Hematopoietic multipotent progenitor cell treated with erythropoietin and hydrocortisone succinate and interleukin-3 and kit ligand, for 8 days (in vitro differentiated cells): Measurements from ENCODE around the gene OTUB2.

Experiments used
- DNase-seq: peaks from one replicate; pipeline ENCODE4 v3.0.0-alpha.2; 2015

OTUB2 gene

DNA sequence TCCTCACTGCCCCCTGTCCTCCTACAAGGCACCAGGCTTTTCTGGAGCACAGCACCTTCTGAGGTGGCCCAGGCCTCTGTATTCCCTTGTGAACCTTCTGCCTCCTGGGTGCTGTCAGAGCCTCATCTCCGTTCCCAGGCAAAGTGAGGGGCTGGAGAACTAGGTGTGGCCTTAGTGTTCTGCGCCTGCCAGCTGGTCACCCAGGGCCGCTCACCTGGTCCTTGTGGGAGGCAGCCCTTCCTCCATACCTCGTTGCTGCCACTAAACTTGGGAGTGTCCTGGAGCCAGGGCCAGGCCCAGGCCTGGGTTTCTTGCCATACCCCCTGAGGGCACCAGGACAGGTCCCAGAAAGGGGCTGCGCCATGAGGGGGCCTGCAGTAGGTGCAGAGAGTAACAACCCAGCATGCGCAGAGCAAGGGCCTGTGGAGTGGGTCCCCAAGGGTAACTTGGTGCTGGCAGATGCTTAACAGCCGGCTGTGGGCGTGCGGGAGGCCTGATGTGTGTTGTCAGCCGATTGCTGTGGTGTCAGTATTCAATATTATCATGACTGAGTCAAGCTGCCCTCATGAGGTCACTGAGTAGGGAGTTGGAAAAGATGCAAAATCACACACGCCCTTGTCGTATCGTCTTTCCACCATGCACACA, 17.1 kb downstream of the OTUB2 start:
- DNase-seq, result no peak

DNA sequence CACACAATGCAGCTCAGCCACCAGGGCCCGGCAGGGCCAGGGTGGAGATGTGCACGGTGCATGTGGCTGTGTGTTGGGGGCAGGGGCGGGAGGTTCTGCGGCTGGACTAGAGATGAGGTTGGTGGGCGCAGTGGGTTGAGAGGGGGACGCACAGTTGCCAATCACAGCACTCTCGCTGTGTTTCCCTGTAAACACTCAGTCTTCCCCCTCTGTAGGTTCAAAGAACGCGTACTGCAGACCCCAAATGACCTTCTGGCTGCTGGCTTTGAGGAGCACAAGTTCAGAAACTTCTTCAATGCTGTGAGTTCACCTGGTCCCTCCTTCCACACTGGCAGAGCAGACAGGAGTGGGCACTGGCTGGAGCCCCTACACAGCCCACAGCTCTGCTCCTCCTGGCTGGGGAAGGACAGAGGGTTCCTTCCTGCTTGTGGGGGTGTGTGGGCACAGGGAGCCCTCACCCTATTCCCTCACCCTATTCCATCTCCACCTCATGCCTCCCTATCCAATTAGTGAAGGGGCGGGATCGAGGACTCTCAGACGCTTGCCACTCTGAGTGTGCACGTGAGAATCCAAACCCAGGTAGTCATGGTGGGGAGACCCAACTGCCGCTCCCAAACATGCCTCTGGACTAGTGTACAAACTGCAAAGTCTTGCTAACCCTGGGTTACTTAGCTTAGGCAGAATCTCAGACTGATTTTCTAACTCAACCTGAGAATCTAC, 17.8 kb downstream of the OTUB2 start:
- no peak for DNase-seq

DNA sequence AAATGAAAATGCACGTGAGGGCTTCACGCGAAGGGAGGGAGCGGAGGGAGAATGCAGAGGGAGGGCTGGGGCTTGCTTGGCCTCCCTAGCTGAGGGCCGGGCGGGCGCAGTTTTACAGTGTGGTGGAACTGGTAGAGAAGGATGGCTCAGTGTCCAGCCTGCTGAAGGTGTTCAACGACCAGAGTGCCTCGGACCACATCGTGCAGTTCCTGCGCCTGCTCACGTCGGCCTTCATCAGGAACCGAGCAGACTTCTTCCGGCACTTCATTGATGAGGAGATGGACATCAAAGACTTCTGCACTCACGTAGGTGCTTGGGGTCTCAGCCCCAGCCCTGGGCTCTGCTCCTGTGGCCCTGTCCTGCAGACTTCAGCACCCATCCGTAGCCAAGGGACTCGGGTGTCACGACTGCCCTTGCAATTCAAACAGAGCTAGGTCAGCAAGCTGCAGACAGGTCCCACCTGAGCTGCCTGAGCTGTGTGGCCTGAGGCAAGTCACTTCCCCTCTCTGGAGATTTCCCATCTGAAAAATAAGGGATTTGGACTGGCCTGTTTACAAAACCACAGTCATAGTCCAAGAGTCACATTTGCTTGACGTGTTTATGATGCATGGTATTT, 18.4 kb downstream of the OTUB2 start:
- no peak for DNase-seq

DNA sequence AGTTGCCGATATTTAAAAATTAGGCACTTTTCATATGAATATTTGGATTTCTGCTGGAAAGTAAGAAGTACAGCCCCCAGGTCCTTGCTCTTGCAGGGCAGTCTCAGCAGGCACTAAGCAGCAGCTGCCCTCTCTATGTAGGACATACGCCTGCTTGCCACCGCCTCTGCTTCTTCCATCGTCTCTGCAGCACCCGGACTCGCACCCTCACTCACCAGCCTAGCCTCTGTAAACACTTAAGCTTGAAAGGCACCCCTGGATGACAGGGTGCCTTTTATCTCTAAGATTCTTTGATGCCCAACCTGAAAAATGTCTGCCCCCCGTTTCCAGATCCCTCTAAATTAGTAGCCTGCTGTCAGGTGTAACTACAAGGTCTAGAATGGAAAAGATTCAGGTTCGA, 19.0 kb downstream of the OTUB2 start:
- DNase-seq, result no peak

DNA sequence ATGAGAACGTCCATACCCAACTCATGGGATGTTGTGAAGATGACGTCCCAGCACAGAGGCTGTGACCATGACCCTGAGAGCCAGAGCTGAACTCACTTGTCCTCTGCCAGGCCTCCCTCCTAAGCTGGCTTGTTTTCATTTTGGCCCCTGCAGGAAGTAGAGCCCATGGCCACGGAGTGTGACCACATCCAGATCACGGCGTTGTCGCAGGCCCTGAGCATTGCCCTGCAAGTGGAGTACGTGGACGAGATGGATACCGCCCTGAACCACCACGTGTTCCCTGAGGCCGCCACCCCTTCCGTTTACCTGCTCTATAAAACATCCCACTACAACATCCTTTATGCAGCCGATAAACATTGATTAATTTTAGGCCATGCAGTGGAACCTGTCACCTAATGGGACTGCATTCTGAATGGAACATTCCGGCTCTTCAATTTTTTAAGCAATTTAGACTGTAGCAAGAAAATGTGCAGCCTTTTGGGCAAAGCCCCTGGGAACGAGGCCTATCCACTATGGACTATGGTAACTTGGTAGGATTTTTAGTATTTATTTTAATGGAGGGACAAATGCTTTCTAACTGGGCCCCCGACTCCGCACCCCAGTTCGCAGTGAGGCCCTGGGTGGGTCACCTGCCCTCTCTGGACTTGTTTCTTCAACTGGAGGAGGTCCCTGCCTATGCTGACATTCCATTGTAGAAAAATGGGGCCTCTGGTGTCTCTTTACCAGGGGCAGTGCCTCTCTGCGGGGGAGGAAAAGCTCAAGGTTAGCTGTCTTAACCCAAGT, 19.6 kb downstream of the OTUB2 start:
- no peak for DNase-seq

GRCh38 chr14:94046696-94047250, 20.6 kb downstream of the OTUB2 start:
- DNase-seq, result no peak

DNA sequence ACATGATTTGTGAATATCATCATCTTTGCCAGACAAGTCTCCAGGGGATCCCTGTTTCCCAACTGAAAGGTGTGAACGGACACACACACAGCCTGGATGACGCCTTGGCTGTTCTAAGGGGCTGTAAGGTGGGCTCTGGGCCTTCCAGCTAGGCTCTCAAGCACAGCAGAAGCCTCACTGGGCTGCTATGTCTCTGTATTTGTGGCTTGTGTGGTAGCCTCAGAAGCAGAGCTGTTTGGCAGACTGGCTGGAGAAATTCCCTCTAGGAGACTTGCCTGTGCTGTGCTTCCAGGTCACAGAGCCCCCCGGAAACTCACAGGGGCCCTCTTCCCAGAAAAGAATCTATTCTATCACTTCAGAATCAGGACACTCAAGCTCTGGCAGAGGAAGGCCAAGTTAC, 21.4 kb downstream of the OTUB2 start:
- DNase-seq, result no peak

DNA sequence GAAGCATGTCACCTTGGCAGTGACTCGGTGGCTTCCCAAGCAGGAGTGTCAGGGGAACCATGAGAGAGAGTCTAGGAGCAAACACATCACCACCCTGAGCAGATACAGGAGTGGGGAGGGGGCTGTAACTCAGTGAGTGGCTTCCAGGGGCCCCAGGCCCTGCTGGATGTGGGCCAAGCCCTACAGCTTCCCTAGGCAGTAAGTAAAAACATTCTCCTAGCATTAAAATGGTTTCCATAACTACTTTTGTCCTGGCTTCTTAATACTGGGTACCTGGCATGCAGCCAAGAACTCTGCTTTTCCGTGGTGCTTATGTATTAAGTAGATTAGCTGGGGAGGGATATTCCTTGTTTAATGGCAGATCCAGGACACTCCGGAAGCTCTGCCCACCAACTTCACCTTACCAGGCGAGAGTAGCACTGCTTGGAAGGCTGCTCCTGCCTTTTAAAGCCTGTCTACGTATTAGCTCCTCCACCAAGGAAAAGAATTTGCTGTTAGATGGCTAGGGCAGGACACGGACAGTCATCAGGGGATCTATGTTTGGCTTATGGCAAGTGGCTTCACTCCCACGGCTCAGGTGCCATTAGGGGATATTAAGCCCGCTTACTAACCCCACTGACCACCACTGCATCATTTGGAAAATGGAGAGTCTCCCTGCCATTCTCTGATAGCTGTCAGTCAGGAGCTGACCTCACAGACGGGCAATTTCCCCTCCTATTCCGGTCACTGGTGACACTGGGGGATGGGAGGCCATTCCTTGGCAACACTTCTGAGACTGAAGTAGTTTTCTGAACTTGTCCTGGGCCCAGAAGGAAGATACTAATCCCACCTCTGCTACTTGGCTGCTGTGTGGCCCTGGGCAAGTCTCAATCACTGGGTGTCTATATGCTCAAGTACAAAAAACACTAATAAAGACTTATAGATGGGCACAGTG, 22.8 kb downstream of the OTUB2 start:
- no peak for DNase-seq

- DNase-seq, result no peak
Observed at GRCh38 chr14:94049625-94050023, 23.5 kb downstream of the OTUB2 start.

GRCh38 chr14:94050231-94050880, 24.2 kb downstream of the OTUB2 start:
- DNase-seq, result no peak

DNA sequence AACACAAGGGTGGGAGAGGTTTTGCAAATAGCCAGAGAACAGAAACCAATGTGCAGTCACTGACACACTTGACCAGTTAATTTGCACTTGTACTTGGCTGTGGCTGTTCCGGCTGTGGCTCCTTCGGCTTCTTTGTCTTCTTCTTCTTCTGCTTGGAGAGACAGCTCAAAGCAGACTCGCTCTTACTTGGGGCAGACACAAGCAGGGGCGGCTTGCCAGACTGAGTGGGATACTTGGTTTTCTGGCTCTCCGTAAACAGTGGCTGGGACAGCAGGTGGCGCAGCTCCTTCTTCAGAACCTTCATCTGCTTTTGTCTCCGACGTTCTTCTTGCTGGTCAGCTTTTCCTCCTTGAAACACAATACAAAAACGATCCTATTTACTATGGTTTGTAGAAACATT, 25.0 kb downstream of the OTUB2 start:
- DNase-seq, result peak; percentile 33

DNA sequence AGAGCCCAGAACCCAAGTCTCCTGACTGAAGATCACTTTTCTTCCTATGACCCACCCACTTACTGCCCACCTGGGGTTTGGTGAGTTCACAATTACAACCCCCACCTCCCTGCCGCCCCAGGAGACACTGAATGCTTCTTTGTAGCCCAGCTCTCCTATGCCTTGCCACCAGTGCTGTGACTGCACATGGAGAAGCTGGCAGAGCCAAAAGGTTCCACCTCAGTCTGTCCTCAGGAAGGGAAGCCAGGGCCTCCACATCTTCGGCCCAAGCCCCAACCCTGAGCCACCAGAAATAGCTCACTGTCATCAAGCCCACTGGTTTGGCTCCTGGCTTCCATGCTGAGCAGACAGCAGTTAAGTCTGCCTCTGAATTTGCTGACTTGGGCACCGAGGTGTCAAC, 25.6 kb downstream of the OTUB2 start:
- DNase-seq, result no peak

DNA sequence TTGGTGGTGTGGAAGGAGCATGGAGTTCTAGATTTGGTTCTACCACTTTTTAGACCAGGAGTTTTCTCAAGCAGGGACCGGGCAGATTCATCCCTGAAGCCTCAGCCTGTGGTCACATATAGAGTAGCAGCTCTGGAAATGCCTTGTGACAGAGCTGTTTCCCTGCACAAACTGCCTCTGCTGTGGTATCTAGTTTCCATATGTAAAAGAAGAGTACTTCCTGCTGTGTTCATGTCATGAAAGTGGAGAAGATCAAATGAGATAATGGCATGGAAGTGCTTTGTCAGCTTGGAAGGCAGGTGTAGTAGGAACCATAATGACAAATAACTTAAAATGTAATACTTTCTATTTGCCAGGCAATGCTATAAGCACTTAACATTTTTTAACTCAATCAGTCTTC, 26.1 kb downstream of the OTUB2 start:
- DNase-seq, result no peak

GRCh38 chr14:94052662-94053061, 26.5 kb downstream of the OTUB2 start:
- no peak for DNase-seq

DNA sequence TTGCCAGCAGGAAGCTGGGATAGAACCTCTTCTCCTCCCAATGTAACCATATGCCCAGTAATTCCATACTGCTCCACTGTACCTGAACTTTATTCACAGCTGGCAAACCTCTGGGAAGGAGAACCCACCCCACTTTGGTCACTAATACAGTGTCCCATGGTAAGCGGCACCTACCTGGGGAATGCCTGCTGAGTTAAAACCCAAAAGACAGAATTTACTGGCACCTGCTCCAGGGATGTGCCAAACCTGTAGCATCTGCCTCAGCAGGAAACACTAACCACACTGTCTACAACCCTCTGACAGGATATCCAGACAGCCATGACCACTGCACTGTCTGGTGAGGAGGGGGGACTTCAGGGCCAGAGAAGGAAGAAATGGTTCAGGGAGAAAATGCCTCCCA, 28.3 kb downstream of the OTUB2 start:
- DNase-seq, result no peak

DNA sequence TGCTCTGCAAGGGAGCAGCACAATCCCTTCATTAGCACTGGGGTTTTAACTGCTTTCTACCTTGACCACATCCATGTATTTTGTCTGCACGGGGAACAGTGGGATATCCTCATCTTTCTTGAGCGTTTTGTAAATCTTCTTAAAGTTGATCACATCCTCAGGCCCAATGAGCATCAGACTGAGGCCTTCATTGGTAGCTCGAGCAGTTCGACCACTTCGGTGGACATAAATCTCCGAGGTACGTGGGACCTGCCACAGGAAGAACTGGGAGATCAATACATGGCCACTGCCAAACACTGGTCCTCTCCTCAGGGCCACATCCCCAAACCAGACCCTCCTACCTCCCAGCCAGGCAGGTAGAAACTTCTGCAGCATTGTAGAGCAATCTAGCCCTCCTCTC, 28.8 kb downstream of the OTUB2 start:
- DNase-seq, result no peak

GRCh38 chr14:94056579-94057308, 30.6 kb downstream of the OTUB2 start:
- peak; percentile 36 for DNase-seq

DNA sequence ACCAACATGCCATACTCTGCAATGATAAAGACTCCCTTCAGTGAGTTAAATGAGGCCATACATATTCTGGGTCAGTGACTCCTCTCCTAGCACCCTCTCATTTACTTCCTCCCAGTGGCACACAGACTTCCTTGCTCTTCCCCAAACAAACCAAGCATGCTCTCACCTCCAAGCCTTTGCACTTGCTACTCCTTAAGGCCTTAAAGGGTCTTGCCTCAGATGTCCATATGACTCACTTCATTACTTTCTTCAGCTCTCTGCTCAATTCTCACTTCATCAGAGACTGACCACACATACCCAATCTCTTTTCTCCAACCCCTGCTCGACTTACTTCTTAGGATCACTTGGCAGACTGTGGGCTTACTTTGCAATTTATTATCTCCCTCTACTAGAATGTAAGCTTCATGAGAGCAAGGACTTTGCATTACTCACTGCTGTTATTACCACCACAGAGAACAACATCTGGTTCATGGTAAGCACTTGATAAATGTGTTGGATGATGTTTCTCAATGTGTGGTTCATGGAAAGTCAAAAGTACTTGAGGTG, 32.1 kb downstream of the OTUB2 start:
- no peak for DNase-seq

DNA sequence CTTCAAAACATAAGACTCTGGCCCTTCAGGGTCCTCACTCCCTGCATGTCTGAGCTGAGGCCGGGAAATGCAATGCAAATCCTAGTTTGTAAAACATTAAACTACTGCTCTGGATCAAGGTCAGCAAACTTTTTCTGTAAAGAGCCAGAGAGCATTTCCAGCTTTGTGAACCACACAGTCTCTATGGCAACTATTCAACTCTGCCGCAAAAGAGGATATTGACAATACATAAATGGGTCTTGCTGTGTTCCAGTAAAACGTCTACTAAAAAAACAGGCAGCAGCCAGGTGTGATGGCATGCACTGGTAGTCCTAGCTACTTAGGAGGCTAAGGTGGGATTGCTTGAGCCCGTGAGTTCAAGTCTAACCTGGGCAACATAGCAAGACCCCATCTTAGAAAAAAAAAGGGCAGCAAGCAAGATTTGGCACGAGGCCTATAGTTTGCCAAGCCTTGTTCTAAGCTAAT, 32.6 kb downstream of the OTUB2 start:
- no peak for DNase-seq

- DNase-seq, result no peak
Observed at GRCh38 chr14:94059998-94060397, 33.9 kb downstream of the OTUB2 start.
